Choroid plexus epithelial cell (primary cell): ENCODE measurements around the gene SBK3.
A peak's percentile ranks its signal among the peaks of the same experiment; 100 is the strongest.
"Not testable (repeated sequence)": the region's sequence is repeated elsewhere in the genome, so short reads cannot be mapped to it uniquely, and the experiment has no call there.

Experiments used
- DNase-seq: peaks from one replicate; pipeline ENCODE4 v3.0.0-alpha.2; 2010; ENCODE audit warnings: low read depth
- H3K4me3 ChIP-seq: 2 replicates; pipeline ENCODE4 v1.5.1; 2011; ENCODE audit warnings: low read depth, mild to moderate bottlenecking, control low read depth, low read length, moderate library complexity
- TF ChIP-seq, protein P1 (sequence below): conservative IDR thresholded peaks from 2 replicates; pipeline ENCODE4 v1.5.1; 2011; ENCODE audit warnings: low read depth, mild to moderate bottlenecking, control low read depth, inconsistent platforms, low read length, moderate library complexity

Gene SBK3

DNA sequence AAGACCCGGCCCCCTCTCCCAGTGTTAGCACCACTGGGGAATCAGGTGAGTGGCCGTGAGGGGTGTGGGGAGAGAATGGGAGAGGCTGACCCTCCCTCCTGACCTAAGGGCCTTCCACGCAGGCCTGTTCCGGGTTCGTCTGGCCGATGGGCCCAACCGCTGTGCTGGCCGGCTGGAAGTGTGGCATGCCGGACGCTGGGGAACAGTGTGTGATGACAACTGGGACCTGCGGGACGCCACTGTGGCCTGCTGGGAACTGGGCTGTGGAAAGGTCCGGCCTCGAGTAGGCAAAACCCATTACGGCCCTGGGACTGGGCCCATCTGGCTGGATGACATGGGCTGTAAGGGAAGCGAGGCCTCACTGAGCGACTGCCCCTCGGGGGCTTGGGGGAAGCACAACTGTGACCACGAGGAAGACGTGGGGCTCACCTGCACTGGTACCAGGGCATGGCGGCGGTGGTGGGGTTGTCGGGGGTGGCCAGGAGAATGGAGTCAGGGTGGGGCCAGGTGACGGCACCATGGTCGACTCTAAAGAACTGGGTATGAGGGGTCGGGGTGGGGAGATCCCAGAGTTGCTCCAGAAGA lies 44.9 kb downstream of the SBK3 start:
- no peak overlapping the region for H3K4me3 ChIP-seq
- TF ChIP-seq, protein P1, sequence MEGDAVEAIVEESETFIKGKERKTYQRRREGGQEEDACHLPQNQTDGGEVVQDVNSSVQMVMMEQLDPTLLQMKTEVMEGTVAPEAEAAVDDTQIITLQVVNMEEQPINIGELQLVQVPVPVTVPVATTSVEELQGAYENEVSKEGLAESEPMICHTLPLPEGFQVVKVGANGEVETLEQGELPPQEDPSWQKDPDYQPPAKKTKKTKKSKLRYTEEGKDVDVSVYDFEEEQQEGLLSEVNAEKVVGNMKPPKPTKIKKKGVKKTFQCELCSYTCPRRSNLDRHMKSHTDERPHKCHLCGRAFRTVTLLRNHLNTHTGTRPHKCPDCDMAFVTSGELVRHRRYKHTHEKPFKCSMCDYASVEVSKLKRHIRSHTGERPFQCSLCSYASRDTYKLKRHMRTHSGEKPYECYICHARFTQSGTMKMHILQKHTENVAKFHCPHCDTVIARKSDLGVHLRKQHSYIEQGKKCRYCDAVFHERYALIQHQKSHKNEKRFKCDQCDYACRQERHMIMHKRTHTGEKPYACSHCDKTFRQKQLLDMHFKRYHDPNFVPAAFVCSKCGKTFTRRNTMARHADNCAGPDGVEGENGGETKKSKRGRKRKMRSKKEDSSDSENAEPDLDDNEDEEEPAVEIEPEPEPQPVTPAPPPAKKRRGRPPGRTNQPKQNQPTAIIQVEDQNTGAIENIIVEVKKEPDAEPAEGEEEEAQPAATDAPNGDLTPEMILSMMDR, result no peak
- DNase-seq, result no peak

DNA sequence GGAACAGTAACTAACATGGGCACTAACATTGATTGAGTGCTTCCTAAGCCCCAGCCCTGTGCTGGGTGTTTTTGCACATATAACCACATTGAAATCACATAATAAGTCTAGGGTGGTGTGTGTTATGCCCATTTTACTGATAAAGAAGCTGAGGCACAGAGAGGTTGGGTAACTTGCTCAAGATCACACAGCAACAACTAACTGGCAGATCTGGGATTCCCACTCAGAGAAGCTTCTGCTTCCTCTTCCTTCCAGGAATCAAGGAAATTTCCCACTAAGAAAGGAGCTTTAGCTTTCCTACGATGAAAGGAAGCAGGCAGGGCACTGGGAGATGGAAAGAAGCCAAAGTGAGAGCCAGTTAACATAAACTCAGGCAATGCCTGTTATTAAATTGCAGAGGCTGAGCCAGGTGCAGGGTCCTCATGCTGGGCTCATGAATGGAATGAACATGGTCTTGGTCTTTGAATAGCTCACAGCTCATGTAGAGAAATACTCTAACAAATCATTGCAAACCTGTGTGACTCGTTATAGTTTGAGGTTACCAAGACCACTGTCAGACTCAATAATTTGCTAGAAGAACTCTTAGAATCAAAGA lies 47.0 kb downstream of the SBK3 start:
- H3K4me3 ChIP-seq, result no peak overlapping the region
- TF ChIP-seq, protein P1, result no peak

DNA sequence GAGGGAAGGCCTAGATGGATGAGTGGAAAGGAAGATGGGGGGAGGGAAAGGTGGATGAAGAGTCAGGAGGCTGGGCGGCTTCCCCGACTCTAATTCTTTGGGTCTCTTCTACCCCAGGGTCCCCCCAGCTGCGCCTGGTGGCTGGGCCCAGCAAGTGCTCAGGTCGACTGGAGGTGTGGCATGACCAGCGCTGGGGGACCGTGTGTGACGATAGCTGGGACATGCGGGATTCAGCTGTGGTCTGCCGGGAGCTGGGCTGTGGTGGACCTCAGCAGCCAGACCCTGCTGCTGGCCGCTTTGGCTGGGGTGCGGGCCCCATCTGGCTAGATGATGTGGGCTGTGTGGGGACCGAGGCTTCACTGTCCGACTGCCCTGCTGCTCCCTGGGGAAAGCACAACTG lies 47.6 kb downstream of the SBK3 start:
- no peak for DNase-seq
- TF ChIP-seq, protein P1, result no peak

More for the DNA sequence above, 47.0 kb downstream of the SBK3 start:
- no peak for DNase-seq

DNA sequence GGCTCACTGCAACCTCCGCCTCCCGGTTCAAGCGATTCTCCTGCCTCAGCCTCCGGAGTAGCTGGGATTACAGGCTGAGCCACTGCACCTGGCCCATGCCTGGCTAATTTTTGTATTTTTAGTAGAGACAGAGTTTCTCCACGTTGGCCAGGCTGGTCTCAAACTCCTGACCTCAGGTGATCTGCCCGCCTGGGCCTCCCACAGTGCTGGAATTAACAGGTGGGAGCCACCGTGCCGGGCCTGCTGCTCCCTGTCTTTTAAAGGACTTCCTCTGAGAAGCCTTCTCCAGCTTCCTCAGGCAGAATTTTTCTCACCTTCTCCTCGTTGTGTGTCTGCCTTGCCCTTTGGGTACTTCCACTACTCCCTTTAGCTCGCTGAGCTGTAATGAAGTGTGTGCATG lies 48.5 kb downstream of the SBK3 start:
- DNase-seq, H3K4me3 ChIP-seq: not testable (repeated sequence)

More for the DNA sequence above, 47.6 kb downstream of the SBK3 start:
- no peak overlapping the region for H3K4me3 ChIP-seq

DNA sequence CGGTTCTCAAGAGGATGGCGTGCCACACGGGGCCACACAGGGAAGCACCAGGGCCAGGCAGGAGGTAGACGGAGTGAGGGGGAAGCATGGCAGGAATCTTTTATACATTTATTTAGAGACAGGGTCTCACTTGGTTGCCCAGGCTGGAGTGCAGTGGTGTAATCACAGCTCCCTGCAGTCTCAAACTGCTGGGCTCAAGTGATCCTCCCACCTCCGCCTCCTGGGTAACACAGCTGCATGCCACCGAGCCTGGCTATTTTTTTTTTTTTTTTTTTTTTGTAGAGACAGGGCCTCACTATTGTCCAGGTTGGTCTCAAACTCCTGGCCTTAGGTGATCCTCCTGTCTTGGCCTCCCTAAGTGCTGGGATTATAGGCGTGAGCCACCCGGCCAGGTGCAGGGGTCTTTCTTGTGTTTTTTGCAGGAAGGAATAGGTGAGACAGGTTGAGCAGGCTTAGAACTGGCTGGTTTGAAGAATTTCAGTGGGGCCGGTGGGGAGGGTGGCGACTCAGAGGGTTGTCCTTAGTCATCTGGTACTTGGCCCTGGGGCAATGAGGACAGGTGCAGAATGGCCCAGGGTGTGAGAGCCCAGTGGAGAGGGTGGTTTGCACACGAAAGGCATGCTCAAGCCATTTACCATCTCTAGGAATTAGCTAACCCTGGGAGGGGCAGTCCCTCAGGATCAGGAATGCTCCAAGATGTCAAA lies 49.5 kb downstream of the SBK3 start:
- TF ChIP-seq, protein P1, result no peak
- H3K4me3 ChIP-seq, result no peak overlapping the region
- no peak for DNase-seq

DNA sequence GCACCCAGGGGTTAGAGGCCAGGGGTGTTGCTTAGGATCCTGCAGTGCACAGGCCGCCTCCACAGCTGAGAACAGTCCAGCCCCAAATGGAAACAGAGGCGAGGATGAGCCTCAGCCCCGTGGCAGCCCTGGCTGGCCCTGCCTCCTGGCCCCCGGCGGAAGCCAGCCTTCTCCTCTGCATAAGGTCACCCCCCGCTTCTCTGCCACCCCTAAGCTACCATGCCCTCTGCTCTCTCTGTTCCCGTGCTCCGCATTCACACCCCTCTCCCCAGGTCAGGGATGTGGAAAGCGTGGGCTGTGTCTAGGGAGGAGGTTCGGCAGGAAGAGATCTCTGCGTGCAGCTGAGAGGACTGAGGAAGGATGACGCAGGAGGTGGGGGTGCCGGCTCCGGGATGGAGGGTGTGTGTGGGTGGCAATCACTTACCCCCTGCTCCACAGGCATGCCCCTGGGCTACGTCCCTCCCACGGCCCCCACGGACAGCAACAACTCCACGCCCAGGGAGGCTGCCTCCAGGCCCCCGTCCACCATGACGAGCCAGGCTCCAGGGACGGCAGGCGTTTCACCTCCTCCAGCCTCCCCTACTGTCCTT lies 51.1 kb downstream of the SBK3 start:
- TF ChIP-seq, protein P1, result no peak
- peak; percentile 65 for DNase-seq
- peak overlapping the region; percentile 65 for H3K4me3 ChIP-seq

DNA sequence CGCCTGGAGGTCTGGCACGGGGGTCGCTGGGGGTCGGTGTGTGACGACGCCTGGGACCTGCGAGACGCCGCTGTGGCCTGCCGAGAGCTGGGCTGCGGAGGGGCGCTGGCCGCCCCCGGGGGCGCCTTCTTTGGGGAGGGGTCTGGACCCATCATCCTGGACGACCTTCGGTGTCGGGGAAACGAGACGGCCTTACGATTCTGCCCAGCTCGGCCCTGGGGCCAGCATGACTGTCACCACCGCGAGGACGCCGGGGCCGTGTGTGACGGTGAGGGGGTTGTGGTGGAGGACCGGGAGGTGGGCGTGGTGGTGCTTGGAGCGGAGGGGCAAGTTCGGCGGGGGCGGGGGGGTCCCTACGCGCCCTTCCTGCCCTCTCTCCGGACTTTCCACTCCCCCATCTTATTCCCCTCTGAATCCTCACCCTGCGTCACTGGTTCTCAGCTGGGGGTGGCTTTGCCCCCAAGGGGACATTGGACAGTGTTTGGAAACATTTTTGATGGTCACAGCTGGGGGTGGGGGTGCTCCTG lies 51.6 kb downstream of the SBK3 start:
- TF ChIP-seq, protein P1, result no peak
- H3K4me3 ChIP-seq, result peak overlapping the region; percentile 65
- no peak for DNase-seq
